RWPE2 (cell line): ENCODE results near the gene VIPR1.
A peak's percentile ranks its signal among the peaks of the same experiment; 100 is the strongest.

Experiments
- ATAC-seq: fragments of 200-7000 bp; cut with Tn5 transposase; 3 replicates; pipeline ENCODE4 v1.9.1; 2021; ENCODE audit warnings: low read depth
- DNase-seq: peaks from one replicate; pipeline ENCODE4 v3.0.0-alpha.2; 2020; ENCODE audit warnings: low spot score
- H3K27ac ChIP-seq: fragments of 450-650 bp; 2 replicates; pipeline ENCODE4 v1.5.1; 2017; ENCODE audit warnings: mild to moderate bottlenecking; ENCODE audit not compliant: poor library complexity, severe bottlenecking
- H3K27me3 ChIP-seq: fragments of 250-450 bp; sonication (Bioruptor Pico); 2 replicates; pipeline ENCODE4 v1.5.1; 2021; ENCODE audit warnings: mild to moderate bottlenecking, moderate library complexity; ENCODE audit not compliant: insufficient read depth, poor library complexity, severe bottlenecking
- H3K36me3 ChIP-seq: fragments of 250-450 bp; sonication (Bioruptor Pico); 2 replicates; pipeline ENCODE4 v1.5.1; 2020; ENCODE audit warnings: low read depth, mild to moderate bottlenecking, moderate library complexity
- H3K4me1 ChIP-seq: fragments of 250-450 bp; sonication (Bioruptor Pico); 2 replicates; pipeline ENCODE4 v1.5.1; 2021; ENCODE audit warnings: mild to moderate bottlenecking, moderate library complexity; ENCODE audit not compliant: insufficient read depth, poor library complexity, severe bottlenecking
- H3K4me3 ChIP-seq: fragments of 250-450 bp; sonication (Bioruptor Pico); 2 replicates; pipeline ENCODE4 v1.5.1; 2021; ENCODE audit warnings: mild to moderate bottlenecking, moderate library complexity; ENCODE audit not compliant: severe bottlenecking
- H3K9me3 ChIP-seq: fragments of 250-450 bp; sonication (Bioruptor Pico); 2 replicates; pipeline ENCODE4 v1.5.1; 2021; ENCODE audit warnings: mild to moderate bottlenecking, moderate library complexity; ENCODE audit not compliant: severe bottlenecking
- CTCF ChIP-seq: fragments of 450-650 bp; IDR thresholded peaks from one replicate; pipeline ENCODE4 v1.5.1; 2017; ENCODE audit warnings: mild to moderate bottlenecking, moderate library complexity; ENCODE audit not compliant: poor library complexity, severe bottlenecking

VIPR1 gene

GRCh38 chr3:42546691-42547213, 44.3 kb downstream of the VIPR1 start:
- Histone ChIP-seq H3K36me3 (peaks cover 14% of the 10 kb centered on the region), H3K9me3 (peaks cover 4% of the 10 kb centered on the region), H3K4me1 (no peaks in the 10 kb centered on the region), H3K4me3 (no peak overlapping the region), H3K27ac (no peak overlapping the region), H3K27me3 (no peaks in the 10 kb centered on the region)
- ATAC-seq (no peak), DNase-seq (no peak)
- no peak for TF ChIP-seq CTCF

- peaks cover 21% of the 10 kb centered on the region for H3K36me3 ChIP-seq
These were observed 45.0 kb downstream of the VIPR1 start for GRCh38 chr3:42547401-42547945.

GRCh38 chr3:42549131-42549530, 46.7 kb downstream of the VIPR1 start:
- no peak overlapping the region for H3K27ac ChIP-seq
- H3K4me1 ChIP-seq, result no peaks in the 10 kb centered on the region
- ATAC-seq (no peak), DNase-seq (no peak)
- peaks cover 37% of the 10 kb centered on the region for H3K36me3 ChIP-seq
- H3K9me3 ChIP-seq, result peaks cover 4% of the 10 kb centered on the region
- H3K27me3 ChIP-seq, result no peaks in the 10 kb centered on the region
- H3K4me3 ChIP-seq, result no peak overlapping the region
- no peak for TF ChIP-seq CTCF

More at GRCh38 chr3:42547401-42547945, 45.0 kb downstream of the VIPR1 start:
- ATAC-seq (peak; percentile 72; the same call in 2 of the 3 replicates), DNase-seq (no peak)
- Histone ChIP-seq H3K4me1 (no peaks in the 10 kb centered on the region), H3K27ac (no peak overlapping the region), H3K9me3 (peaks cover 4% of the 10 kb centered on the region), H3K4me3 (no peak overlapping the region), H3K27me3 (no peaks in the 10 kb centered on the region)
- peak; percentile 94 for TF ChIP-seq CTCF

- Histone ChIP-seq H3K27me3 (no peaks in the 10 kb centered on the region), H3K27ac (no peak overlapping the region), H3K9me3 (peaks cover 4% of the 10 kb centered on the region), H3K4me1 (no peaks in the 10 kb centered on the region), H3K36me3 (peaks cover 41% of the 10 kb centered on the region), H3K4me3 (no peak overlapping the region)
- no peak for TF ChIP-seq CTCF
- ATAC-seq, result no peak
- no peak for DNase-seq
These were observed 47.8 kb downstream of the VIPR1 start for GRCh38 chr3:42550250-42550649.

GRCh38 chr3:42552830-42553229, 50.4 kb downstream of the VIPR1 start:
- no peak overlapping the region for H3K27ac ChIP-seq
- TF ChIP-seq CTCF, result no peak
- H3K27me3 ChIP-seq, result no peaks in the 10 kb centered on the region
- ATAC-seq, result no peak
- peaks cover 65% of the 10 kb centered on the region for H3K36me3 ChIP-seq
- peaks cover 3% of the 10 kb centered on the region for H3K9me3 ChIP-seq
- H3K4me3 ChIP-seq, result no peak overlapping the region
- DNase-seq, result no peak
- no peaks in the 10 kb centered on the region for H3K4me1 ChIP-seq
